ENCODE data around the gene DDX39B.

Gene DDX39B

GRCh38 chr6:31581434-31582229 lies 39.8 kb upstream of the DDX39B start:
- Histone ChIP-seq H2AFZ (ENCODE audit: low read depth) (peak overlapping the region; percentile 96), H3K36me3 (ENCODE audit: insufficient read depth) (no peaks in the 10 kb centered on the region), H3K4me3 (IDR thresholded peaks at IDR 0.05; ENCODE audit: insufficient read depth, low read depth, low read length) (no peak overlapping the region), H3K4me1 (ENCODE audit: low read depth, poor library complexity, severe bottlenecking) (peaks cover 25% of the 10 kb centered on the region), H3K27me3 (ENCODE audit: insufficient read depth, low read depth) (peaks cover 34% of the 10 kb centered on the region), H3K27ac (no peak overlapping the region), H4K20me1 (ENCODE audit: insufficient read depth) (no peaks in the 10 kb centered on the region), H3K79me2 (ENCODE audit: insufficient read depth, low read depth) (no peaks in the 10 kb centered on the region), H3K4me2 (peak overlapping the region; percentile 84; the same call in 1 of the 2 replicates), H3K9ac (no peak overlapping the region)
- no peak for TF ChIP-seq CTCF (conservative IDR thresholded peaks at IDR 0.05; ENCODE audit: low read depth, low read length)

GRCh38 chr6:31580807-31581433 lies 39.1 kb upstream of the DDX39B start:
- Histone ChIP-seq H3K4me3 (IDR thresholded peaks at IDR 0.05; ENCODE audit: insufficient read depth, low read depth, low read length) (no peak overlapping the region), H3K4me2 (peak overlapping the region; percentile 84), H3K79me2 (ENCODE audit: insufficient read depth, low read depth) (no peaks in the 10 kb centered on the region), H2AFZ (ENCODE audit: low read depth) (peak overlapping the region; percentile 96), H3K9ac (no peak overlapping the region), H3K27ac (no peak overlapping the region), H3K36me3 (ENCODE audit: insufficient read depth) (no peaks in the 10 kb centered on the region), H3K27me3 (ENCODE audit: insufficient read depth, low read depth) (peaks cover 34% of the 10 kb centered on the region), H3K4me1 (ENCODE audit: low read depth, poor library complexity, severe bottlenecking) (peaks cover 25% of the 10 kb centered on the region), H4K20me1 (ENCODE audit: insufficient read depth) (no peaks in the 10 kb centered on the region)
- peak; percentile 87 for TF ChIP-seq CTCF (conservative IDR thresholded peaks at IDR 0.05; ENCODE audit: low read depth, low read length)

- Histone ChIP-seq H3K9ac (no peak overlapping the region), H3K79me2 (ENCODE audit: insufficient read depth, low read depth) (no peaks in the 10 kb centered on the region), H3K4me3 (IDR thresholded peaks at IDR 0.05; ENCODE audit: insufficient read depth, low read depth, low read length) (no peak overlapping the region), H3K36me3 (ENCODE audit: insufficient read depth) (no peaks in the 10 kb centered on the region), H3K27ac (no peak overlapping the region), H3K4me2 (peak overlapping the region; percentile 84; the same call in 1 of the 2 replicates), H2AFZ (ENCODE audit: low read depth) (peak overlapping the region; percentile 96; the same call in 1 of the 2 replicates), H4K20me1 (ENCODE audit: insufficient read depth) (no peaks in the 10 kb centered on the region), H3K27me3 (ENCODE audit: insufficient read depth, low read depth) (peaks cover 34% of the 10 kb centered on the region), H3K4me1 (ENCODE audit: low read depth, poor library complexity, severe bottlenecking) (peaks cover 25% of the 10 kb centered on the region)
- no peak for TF ChIP-seq CTCF (conservative IDR thresholded peaks at IDR 0.05; ENCODE audit: low read depth, low read length)
These were observed 38.6 kb upstream of the DDX39B start for GRCh38 chr6:31580438-31580740.

GRCh38 chr6:31579546-31580437 lies 38.0 kb upstream of the DDX39B start:
- H3K4me2 ChIP-seq, result no peak overlapping the region
- H3K4me3 ChIP-seq (IDR thresholded peaks at IDR 0.05; ENCODE audit: insufficient read depth, low read depth, low read length), result no peak overlapping the region
- peaks cover 25% of the 10 kb centered on the region for H3K4me1 ChIP-seq (ENCODE audit: low read depth, poor library complexity, severe bottlenecking)

More at GRCh38 chr6:31579546-31580437, 38.0 kb upstream of the DDX39B start:
- no peak overlapping the region for H2AFZ ChIP-seq (ENCODE audit: low read depth)
- no peak overlapping the region for H3K9ac ChIP-seq
- H3K36me3 ChIP-seq (ENCODE audit: insufficient read depth), result no peaks in the 10 kb centered on the region
- no peaks in the 10 kb centered on the region for H4K20me1 ChIP-seq (ENCODE audit: insufficient read depth)
- TF ChIP-seq CTCF (conservative IDR thresholded peaks at IDR 0.05; ENCODE audit: low read depth, low read length), result no peak
- peaks cover 37% of the 10 kb centered on the region for H3K27me3 ChIP-seq (ENCODE audit: insufficient read depth, low read depth)
- H3K27ac ChIP-seq, result no peak overlapping the region
- H3K79me2 ChIP-seq (ENCODE audit: insufficient read depth, low read depth), result no peaks in the 10 kb centered on the region
